ENCODE data around the gene B4GALNT4.

B4GALNT4 gene

DNA sequence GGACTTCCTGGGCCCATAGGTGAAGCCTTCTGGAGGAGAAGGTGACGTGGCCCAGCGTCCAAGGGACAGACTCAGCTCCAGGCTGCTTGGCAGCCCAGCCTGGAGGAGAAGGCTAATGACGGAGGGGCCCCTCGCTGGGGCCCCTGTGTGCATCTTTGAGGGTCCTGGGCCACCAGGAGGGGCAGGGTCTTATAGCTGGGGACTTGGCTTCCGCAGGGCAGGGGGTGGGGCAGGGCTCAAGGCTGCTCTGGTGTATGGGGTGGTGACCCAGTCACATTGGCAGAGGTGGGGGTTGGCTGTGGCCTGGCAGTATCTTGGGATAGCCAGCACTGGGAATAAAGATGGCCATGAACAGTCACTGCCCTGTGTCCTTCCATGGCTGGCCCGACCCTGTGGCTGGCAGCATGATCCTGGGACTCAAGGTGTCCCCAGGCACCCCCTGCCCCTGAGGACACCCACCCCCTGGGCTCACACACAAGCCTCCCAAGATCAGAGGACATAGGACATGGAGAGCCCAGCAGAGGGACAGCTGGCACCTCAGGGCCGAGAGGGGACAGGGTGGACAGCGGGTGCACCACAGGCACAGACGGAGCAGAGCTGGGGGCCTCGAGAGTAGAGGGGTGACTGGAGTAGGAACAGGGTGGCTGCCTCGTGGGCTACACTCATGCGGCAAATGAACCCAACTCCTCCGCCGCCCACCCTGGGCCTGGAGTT lies 35.4 kb downstream of the B4GALNT4 start:
- Histone ChIP-seq H3K4me1 (ENCODE audit: control insufficient read depth in 1 of 2, insufficient read depth in 1 of 2, low read depth in 1 of 2, low read length in 1 of 2) (peaks cover 10 to 13% of the 10 kb centered on the region in 2 experiments), H3K27me3 (peaks cover 25% of the 10 kb centered on the region), H3K9me3 (no peaks in the 10 kb centered on the region), H3K36me3 (no peaks in the 10 kb centered on the region), H3K27ac (no peak overlapping the region), H3K4me3 (ENCODE audit: low read depth in 1 of 2, low read length in 1 of 2) (no peak overlapping the region)
- TF ChIP-seq, protein P1, sequence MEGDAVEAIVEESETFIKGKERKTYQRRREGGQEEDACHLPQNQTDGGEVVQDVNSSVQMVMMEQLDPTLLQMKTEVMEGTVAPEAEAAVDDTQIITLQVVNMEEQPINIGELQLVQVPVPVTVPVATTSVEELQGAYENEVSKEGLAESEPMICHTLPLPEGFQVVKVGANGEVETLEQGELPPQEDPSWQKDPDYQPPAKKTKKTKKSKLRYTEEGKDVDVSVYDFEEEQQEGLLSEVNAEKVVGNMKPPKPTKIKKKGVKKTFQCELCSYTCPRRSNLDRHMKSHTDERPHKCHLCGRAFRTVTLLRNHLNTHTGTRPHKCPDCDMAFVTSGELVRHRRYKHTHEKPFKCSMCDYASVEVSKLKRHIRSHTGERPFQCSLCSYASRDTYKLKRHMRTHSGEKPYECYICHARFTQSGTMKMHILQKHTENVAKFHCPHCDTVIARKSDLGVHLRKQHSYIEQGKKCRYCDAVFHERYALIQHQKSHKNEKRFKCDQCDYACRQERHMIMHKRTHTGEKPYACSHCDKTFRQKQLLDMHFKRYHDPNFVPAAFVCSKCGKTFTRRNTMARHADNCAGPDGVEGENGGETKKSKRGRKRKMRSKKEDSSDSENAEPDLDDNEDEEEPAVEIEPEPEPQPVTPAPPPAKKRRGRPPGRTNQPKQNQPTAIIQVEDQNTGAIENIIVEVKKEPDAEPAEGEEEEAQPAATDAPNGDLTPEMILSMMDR (IDR thresholded peaks at IDR 0.05): no peak

DNA sequence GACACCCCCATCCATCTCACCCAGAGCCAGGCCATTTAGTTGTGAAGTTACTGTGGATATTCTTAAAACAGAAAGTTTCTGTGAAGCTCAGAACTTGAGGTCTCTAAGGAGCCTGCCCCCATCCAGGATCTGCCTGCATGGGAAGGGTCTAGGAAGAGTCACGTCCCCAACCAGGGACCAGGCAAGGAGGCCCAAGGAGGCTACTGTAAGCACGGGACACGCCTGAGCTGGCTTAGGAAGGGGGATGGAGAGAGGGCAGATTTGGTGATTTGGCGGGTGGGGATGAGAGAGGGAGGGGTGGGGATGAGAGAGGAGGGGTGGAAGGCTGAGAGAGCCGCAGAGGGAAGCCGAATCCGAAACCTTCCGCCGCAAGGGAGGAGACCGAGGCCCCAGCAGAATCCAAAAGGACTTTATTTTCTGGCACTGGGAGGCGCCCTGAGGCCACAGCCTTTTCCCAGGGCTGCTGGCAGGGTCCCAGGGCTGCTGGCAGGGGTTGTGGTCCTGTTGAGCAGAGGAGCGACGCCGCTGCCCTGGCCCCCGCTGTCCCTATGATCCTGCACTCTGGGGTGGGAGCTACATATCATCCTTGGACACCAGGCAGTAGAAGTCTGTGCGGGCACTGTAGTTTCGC lies 36.1 kb downstream of the B4GALNT4 start:
- H3K27ac ChIP-seq: no peak overlapping the region
- no peaks in the 10 kb centered on the region for H3K36me3 ChIP-seq
- H3K4me1 ChIP-seq (ENCODE audit: control insufficient read depth in 1 of 2, insufficient read depth in 1 of 2, low read depth in 1 of 2, low read length in 1 of 2): peaks cover 10 to 13% of the 10 kb centered on the region in 2 experiments
- H3K4me3 ChIP-seq (ENCODE audit: low read depth in 1 of 2, low read length in 1 of 2): no peak overlapping the region
- H3K27me3 ChIP-seq: peaks cover 18% of the 10 kb centered on the region
- TF ChIP-seq, protein P1 (IDR thresholded peaks at IDR 0.05): no peak
- H3K9me3 ChIP-seq: no peaks in the 10 kb centered on the region

DNA sequence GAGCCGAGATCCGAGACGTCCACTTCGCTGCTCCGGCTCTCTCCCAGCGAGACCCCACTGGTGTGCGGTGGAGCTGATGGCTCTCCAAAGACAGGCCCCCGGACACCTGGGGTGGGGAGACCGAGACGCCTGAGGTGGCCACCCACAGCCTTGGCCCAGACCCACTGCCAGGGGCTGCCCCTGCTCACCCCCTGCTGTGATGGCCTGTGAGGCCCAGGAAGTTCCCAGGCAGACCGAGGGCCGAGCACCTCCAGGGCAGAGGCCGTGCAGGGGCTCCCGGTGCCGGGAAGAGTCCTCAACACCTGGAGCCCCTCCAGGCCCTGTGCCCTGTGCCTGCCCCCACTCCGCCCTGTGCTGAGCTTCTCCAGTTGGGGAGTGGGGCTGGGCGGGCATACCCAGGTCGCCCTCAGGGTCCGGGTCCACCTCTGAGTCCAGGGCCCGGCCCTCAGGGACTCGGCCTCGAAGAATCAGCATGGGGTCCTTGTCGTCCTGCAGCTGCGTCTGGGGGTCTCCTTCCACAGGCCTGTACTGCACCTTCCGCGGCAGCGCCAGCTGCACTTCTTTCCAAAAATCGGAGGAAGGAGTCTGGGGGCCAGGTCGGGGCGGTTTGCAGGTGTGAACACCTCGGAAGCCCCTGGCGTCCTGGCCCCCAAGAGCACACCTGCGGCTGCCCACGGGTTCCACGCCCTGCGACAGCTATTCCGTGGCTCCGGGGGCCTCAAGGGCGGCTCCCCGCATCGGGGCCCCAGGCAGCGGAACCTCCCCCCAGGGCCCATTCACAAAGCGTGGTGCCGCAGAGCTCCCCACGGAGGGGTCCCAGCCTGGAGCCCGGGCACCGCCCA lies 36.9 kb downstream of the B4GALNT4 start:
- Histone ChIP-seq H3K4me3 (ENCODE audit: low read depth in 1 of 2, low read length in 1 of 2) (peak overlapping the region; percentile 69 to 85), H3K4me1 (ENCODE audit: control insufficient read depth in 1 of 2, insufficient read depth in 1 of 2, low read depth in 1 of 2, low read length in 1 of 2) (peaks cover 10 to 13% of the 10 kb centered on the region in 2 experiments), H3K9me3 (no peaks in the 10 kb centered on the region), H3K27me3 (peaks cover 17% of the 10 kb centered on the region), H3K27ac (peak overlapping the region; percentile 62), H3K36me3 (no peaks in the 10 kb centered on the region)
- TF ChIP-seq, protein P1 (IDR thresholded peaks at IDR 0.05): no peak

DNA sequence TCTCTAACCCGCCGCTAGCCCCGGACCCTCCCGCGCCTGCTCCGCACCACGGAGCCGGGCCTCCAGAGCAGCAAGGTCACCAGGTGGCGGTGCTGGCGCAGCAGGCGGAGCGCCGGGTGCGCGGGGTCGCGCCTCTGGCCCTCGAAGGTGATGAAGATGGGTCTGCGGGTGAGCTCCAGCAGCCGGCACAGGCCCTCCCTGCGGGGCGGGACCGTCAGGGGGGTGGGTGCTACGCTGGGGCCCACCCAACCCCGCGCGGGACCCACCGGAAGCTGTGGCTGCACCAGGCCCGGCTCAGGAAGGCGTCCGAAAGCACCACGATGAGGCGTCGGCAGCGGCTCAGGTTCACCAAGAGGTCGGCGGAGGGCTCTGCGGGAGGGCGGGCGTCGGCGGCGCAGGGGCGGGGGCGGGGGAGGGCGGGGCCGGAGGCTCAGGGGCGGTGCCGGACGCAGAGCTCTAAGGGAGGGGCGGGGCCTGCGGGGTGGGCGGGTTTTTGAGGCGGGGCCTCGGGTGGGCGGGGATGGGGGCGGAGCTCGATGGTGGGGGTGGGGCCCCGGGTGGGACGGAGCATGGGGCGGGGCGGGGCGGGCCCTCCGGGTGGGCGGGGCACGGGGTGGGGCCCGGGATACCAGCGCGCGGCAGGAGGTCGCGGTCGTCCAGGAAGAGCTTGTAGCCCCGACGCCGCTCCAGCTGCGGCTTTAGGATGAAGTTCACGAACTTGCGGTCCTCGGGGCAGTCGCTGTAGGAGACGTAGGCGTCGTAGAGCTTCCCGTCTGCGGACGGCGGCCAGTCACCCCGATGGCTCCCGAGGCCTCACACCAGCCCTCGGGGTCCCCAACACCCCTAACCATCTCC lies 37.7 kb downstream of the B4GALNT4 start:
- Histone ChIP-seq H3K27me3 (peaks cover 17% of the 10 kb centered on the region), H3K4me3 (ENCODE audit: low read depth in 1 of 2, low read length in 1 of 2) (peak overlapping the region; percentile 69 to 85), H3K27ac (peak overlapping the region; percentile 62), H3K36me3 (no peaks in the 10 kb centered on the region), H3K4me1 (ENCODE audit: control insufficient read depth in 1 of 2, insufficient read depth in 1 of 2, low read depth in 1 of 2, low read length in 1 of 2) (peaks cover 10 to 13% of the 10 kb centered on the region in 2 experiments), H3K9me3 (no peaks in the 10 kb centered on the region)
- TF ChIP-seq, protein P1 (IDR thresholded peaks at IDR 0.05): peak; percentile 18

DNA sequence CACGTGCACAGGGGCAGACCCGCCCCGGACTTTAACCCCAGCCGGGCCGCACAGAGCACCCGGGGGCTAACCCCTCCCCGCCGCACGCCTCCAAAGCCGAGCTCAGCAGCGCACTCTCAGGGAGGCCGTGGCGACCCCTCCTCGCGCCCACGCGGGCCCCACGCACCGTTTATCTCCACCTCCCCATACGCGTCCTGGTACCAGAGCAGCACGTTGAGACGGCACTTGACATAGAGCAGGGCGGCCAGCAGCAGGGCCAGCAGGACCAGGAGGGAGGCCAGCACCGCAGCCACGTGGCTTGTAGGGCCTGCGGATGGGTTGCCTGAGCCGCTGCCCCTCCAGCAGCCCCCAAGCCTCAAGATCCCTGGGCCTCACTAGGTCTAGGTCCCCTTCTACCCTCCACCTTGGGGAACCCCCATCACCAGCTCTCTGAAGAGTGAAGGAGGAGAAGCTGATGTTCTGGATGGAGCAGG lies 38.4 kb downstream of the B4GALNT4 start:
- peak overlapping the region; percentile 37 to 85 for H3K4me3 ChIP-seq (ENCODE audit: low read depth in 1 of 2, low read length in 1 of 2)
- H3K9me3 ChIP-seq: no peaks in the 10 kb centered on the region
- no peak overlapping the region for H3K27ac ChIP-seq
- TF ChIP-seq, protein P1 (IDR thresholded peaks at IDR 0.05): no peak
- peaks cover 10 to 13% of the 10 kb centered on the region in 2 experiments for H3K4me1 ChIP-seq (ENCODE audit: control insufficient read depth in 1 of 2, insufficient read depth in 1 of 2, low read depth in 1 of 2, low read length in 1 of 2)
- no peaks in the 10 kb centered on the region for H3K36me3 ChIP-seq
- peaks cover 17% of the 10 kb centered on the region for H3K27me3 ChIP-seq
